ENCODE measurements around the gene FOXP1.

DNA sequence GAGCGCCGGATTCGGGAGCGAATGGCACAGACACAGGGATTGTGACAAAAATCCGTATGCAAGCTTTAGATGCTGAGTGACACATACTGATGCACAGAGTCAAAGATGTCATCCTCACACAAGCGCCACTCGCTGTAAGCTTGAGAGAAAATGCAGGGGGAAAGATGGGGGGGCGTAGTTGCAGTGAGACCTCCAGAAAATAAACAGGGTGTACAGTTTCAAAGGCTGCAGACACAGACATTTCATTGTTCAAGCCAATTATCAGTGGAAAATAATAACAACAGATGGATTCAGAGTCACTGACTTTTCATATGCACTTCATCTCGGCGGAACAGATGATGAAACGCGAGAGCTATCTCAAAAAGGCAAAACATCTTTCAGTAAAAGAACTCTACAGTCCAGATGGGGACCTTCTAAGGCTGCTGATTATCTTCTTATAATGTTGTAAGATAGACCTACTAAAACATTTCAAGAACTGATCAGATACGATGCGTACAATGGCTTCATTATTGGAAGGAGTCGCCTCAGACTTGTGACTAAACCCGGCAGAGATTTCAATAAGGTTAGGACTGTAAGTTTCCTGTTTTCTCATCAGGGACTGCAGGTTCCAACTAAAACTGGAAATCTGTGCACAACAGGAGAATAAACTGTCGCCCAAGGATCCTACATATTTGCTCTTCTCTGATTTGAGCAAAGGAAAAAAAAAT is 275.4 kb downstream of the FOXP1 start:
- TF ChIP-seq, protein P1, sequence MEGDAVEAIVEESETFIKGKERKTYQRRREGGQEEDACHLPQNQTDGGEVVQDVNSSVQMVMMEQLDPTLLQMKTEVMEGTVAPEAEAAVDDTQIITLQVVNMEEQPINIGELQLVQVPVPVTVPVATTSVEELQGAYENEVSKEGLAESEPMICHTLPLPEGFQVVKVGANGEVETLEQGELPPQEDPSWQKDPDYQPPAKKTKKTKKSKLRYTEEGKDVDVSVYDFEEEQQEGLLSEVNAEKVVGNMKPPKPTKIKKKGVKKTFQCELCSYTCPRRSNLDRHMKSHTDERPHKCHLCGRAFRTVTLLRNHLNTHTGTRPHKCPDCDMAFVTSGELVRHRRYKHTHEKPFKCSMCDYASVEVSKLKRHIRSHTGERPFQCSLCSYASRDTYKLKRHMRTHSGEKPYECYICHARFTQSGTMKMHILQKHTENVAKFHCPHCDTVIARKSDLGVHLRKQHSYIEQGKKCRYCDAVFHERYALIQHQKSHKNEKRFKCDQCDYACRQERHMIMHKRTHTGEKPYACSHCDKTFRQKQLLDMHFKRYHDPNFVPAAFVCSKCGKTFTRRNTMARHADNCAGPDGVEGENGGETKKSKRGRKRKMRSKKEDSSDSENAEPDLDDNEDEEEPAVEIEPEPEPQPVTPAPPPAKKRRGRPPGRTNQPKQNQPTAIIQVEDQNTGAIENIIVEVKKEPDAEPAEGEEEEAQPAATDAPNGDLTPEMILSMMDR (conservative IDR thresholded peaks at IDR 0.05; ENCODE audit: low read depth, low read length) = no peak
- TF ChIP-seq EZH2 (IDR thresholded peaks at IDR 0.05; ENCODE audit: borderline replicate concordance, low read depth, low read length, poor library complexity, severe bottlenecking) = no peak
